ENCODE data around the gene UBE2U.

UBE2U gene, protein sequence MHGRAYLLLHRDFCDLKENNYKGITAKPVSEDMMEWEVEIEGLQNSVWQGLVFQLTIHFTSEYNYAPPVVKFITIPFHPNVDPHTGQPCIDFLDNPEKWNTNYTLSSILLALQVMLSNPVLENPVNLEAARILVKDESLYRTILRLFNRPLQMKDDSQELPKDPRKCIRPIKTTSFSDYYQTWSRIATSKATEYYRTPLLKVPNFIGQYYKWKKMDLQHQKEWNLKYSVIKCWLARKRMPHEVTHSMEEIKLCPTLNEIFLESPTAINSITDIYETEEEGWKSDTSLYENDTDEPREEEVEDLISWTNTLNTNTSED

DNA sequence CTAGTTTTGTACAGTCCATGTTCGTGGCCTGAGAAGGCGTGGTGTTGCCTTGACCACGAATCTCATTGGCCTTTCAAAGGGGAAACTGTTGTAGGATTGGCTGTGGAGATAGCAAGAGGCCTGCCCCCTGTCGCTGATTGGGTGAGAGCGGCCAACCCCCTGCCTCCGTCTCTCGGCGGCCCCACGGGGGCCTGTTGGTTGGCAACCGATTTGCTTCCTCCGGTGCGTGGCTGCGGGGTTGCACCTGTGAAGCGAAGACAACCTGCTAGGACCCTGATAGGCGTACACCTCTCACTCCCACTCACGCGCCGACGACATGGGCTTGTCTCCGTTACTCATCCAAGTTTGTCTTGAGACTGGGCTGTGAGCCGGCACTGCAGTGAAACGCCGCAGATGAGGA lies at the start of gene UBE2U:
Gene UBE2U, plus strand, starts transcription at position 204 of the 400 bp plus-strand sequence. CDS start 428 bp downstream, outside the sequence.
- DNase-seq, result no peak

DNA sequence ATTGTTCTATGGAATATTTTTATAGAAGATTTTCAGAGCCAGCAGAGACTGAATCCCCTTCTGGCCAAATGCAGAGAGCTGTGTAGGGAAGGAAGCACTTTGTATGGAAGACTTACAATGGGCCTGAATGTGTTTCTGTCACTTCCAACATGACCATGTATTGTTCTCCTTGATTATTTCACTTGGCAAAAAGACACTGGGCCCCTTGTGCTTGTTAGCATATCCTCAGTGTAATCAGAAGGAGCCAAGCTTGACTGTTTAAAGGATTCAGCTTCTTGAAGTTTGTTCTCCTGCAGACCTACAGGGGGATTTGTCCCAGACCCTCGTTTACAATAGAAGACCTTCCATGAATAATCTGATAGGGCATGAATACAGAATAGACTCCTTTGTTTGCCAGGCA lies 48.1 kb upstream of the UBE2U start:
- no peak for DNase-seq

DNA sequence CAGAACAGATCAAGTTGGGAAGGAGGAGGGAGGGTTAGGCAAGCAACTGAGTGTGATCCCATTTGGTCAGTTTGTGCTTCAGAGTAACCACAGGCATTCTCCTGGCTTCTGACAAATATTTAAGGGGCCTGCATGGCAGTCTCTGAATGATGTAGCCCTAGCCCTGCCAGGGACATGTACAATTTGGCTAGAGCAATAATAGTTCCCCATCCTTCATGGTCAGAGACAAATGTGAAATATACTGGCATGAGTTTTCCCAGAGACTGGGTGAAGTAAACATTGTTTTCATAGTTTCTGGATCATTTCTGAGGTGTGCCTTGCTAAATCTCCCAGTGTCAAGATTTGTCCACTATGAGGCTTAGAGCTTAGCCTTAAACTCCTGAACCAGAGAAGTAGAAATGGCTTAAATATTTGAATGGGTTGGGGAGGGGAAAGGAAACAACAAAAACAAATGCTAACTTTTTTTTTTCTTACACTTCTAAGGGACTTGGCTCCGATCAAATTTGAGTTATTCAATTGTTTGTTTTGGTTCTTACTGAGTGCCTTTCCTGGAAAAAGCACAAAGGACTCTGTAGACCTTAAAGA lies 42.0 kb upstream of the UBE2U start:
- DNase-seq, result no peak

DNA sequence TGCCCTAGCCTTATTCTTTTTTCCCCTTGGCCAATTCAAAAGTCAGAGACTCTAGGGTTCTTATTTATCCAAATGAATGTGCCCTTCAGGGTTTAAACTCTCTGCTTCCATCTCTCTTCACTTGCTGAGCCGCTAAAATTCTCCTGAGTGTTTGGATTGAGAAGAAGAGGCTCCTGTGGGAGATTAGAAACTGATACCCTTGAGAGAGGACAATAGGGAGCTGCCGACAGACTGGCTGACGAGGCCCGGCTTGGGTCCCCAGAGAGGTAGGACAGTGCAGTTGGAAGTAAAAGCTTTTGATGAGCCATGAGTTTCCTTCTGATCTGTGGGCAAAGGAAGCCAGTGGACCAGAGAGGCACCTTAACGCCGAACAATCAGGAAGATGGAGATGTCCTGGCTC lies 41.3 kb upstream of the UBE2U start:
- no peak for DNase-seq

DNA sequence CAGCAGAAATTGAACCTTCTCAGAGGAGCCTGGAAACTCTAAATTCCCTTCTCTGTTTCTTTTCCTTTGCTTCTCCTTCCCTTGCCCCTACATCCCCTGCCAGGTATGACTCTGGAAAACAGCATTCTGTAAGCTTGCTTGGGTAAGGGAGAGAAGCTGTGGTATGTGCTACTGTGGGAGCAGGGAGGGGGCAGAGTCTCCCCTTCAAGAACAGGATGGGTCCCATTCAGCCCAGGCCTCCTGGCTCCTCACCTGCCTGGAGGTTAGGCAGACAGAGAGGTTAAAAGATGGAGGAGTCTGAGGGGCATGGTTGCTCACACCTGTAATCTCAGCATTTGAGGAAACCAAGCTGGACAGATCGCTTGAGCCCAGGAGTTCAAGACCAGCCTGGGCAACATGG lies 40.6 kb upstream of the UBE2U start:
- no peak for DNase-seq

DNA sequence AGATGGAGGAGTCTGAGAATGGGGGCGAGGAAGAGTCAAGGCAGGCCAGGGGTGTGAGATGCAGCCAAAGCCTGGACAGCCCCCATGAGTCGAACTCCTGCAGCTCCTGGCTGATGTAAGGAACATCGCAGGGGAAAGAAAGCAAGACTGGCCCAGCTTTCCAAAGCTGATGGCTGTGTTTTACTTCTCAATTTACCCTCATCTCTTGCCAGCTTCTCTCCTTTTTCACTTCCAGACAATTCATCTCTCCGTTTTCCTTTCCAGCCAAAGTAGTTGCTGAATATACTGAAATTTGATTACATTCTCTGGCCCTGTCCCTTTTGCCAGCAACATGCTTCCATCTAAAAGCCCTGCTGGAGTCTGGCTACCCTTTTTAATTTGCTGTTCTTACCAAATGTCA lies 40.0 kb upstream of the UBE2U start:
- DNase-seq, result no peak

DNA sequence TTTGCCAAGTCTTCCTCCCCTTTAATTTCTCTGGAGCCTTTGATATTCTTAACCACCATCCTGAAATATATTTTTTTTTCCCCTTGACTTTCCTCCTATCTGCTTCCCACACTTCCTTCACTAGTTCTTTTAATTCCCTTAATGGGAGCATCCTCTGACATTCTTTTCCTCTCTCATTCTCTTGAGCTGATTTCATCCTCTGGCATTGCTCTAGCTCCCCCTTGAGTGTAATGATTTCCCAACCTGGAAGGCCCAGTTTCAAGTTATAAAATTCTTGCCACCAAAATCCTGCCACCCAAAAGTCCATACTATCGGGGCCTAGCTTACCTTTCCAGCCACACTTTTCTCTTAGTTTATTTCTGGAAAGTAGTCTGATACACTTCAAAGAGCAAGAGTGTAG lies 39.5 kb upstream of the UBE2U start:
- DNase-seq, result no peak

DNA sequence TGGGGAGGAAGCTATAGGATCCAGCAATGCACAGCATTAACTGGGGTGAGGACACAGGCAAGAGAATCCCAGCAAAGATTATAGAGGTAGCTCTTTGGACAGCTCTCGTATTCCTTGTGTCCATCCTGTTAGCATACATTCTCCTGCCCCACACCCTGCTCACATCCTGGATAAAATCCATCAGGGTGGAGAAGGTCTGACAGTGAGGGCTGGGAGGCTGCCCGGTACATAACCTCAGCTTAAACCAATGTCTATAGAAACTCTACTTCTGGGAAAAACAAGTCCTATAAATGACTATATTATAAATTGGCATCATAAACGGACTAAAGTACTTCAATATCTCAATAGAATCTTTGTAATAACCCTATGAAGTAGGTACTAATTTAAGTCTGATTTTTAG lies 36.8 kb upstream of the UBE2U start:
- DNase-seq, result no peak

DNA sequence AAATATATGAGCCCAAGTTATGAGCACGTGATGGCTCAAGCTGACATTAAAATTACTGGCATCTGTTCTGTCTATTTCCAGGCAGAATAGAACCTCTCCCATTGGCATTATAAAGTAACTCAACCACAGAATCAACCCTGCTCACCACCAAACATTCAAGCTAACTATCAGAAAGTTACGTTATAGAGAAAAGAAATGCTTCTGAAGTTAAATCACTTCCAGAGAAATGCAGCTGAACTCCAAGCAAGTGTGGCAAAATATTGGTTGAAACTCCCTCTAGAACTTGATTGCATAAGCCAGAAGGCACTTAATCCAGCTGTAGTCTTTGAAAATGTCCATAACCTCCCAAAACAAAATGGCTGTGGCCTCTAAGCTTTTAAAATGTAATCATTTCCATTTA lies 36.2 kb upstream of the UBE2U start:
- no peak for DNase-seq

DNA sequence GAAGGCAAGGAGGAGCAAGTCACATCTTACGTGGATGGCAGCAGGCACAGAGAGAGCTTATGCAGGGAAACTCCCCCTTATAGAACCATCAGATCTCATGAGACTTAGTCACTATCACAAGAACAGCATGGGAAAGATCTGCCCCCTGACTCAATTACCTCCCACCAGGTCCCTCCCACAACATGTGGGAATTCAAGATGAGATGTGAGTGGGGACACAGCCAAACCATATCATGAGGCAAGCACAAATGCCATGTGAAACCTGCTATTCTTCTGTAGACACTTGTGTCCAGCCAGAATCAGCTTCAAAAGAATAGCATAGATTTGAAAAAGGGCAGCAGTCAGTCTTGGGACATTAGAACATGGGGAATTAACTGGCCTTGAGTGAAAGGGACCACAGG lies 32.2 kb upstream of the UBE2U start:
- no peak for DNase-seq

DNA sequence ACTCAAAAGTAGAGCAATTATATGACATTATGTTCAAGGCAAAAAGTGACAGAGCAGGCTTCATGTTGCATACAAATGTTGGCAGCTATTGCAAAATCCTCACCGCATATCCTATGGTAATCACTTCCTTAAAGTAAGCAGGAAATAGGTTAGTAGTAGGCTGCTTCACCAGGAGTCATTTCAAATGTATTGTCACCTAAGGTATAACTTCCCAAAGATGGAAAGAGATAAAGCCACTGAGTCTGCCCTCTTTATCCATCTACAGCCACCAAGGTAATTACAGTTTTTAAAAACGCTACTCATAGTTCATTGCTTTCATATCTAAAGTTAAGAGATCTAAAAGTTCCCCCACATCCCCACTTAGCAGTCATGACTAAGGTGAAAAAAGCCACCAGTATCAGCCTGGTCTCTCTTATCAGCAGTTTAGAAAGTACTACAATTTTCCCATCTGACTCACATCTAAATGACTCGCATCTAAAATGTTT lies 31.6 kb upstream of the UBE2U start:
- DNase-seq, result peak; percentile 22

DNA sequence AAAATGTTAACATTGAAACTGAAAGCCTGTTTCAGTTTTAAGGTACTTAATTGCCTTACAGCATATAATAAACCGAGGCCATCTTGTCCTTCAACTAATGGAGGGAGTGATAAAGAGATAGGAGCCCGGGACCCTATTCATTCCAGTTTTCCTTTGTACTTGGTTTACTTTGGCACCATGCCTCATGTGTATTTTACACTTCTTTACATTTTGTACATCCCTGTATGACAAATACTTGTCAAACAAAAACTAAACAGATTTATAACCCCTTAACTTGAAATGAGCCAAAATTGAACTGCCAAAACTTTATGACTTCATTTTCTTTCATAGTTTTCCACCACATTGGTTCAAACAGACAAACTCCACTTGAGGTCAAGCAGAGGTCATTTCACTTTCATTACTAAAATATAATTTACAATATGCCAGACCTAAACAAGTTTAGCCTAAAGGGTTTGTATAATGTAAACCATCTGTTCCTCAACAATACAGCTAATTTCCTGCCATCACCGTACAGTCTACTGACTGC lies 30.9 kb upstream of the UBE2U start:
- DNase-seq, result no peak

DNA sequence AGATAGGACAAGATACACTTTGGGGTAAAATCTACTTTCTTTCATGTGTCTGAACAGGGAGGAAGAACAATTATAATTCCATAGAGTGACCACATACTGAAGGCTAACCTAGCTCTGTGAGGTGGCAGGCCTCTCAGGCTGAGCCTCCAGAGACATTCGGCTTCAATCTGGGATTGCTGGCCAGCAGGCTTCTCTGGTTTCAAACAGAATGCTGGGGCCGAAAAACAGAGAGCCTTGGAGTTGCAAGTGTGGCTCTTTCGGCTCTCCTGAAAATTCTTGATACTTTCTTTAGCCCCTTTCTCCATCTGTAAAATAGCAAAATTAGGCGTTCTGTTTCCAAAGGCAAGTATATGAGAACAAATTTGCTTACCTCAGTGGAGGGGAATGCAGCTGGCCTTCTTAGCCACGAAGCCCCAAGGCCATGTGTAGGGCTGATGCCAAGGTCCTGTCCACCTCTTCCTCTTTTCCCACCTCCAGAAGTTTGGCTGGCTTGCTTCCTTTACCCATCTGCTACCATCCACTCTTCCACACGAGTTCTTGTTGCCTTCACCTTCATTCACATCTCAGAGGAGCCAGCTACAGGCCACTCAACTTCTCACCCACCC lies 30.0 kb upstream of the UBE2U start:
- DNase-seq, result no peak

DNA sequence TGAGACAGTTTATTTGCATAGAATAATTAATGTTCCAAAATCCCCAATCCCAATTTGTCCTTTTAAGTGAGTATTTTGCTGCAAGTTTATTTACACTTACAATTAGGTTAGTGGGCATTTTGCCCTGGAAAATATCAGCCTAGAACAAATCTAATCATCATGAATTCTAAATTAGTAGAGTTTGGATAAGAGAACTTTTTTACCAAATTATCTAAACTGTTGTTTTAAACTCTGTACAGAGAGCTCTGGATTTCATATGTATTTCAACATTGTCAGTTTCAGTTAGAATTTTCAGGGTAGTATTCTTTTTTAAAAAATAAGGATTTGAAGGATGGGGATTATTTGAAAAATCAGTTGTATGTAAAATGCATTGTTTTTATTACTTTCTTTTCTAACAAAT lies 27.8 kb upstream of the UBE2U start:
- DNase-seq, result no peak

DNA sequence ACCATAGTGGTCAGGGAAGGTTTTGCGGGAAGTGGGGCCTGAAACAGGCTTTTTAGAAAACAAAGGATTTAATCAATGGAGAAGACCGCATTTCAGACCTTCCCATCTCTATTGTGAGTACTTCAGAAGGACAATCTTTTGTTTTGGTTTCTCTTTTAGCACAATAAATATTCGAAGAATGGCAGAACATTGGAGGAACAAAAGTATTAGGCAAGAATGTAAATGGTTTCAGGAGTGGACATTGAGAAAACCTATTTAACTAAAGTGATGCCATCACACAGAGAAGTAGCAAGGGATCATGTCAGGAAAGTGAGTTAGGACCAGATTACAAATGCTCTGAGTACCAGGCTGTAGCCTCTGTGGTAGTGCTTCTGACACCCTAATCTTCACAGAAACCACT lies 26.8 kb upstream of the UBE2U start:
- no peak for DNase-seq

DNA sequence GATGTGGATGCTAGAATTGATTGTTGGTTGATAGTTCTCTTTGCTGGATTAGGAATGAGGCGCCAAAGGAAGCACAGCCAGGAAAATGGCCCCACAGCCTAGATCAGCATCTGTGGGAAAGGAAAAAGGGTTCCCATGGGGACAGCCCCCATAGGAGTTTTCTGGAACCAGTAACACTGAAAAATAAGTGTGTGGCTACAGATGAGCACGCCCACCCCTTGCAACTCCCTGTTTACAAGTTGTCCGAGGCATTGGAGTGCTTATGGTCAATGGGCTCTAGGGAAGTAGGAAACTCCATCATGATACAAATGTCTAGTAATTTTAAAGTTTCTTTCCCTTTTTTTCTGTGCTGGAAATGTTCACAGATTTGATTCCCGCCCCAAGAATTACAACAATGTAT lies 23.8 kb upstream of the UBE2U start:
- DNase-seq, result no peak

DNA sequence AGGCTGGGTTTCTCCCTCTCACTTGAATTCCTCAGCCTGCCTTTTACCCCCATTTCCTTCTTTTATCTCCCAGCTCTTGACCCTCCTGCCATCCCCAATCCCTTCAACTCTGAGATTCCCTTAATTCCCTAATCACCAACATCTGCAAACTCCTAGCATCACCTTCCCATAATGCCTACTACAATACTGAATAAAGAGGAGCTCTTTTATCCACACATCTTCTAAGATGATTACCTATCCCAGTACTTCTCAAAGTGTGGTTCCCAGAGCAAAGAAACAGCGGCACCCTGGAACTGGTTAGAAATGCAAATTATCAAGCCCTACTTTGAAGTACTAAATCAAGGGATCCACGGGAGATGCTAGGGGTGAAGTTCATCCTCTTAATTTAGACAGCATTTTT lies 21.2 kb upstream of the UBE2U start:
- DNase-seq, result no peak

DNA sequence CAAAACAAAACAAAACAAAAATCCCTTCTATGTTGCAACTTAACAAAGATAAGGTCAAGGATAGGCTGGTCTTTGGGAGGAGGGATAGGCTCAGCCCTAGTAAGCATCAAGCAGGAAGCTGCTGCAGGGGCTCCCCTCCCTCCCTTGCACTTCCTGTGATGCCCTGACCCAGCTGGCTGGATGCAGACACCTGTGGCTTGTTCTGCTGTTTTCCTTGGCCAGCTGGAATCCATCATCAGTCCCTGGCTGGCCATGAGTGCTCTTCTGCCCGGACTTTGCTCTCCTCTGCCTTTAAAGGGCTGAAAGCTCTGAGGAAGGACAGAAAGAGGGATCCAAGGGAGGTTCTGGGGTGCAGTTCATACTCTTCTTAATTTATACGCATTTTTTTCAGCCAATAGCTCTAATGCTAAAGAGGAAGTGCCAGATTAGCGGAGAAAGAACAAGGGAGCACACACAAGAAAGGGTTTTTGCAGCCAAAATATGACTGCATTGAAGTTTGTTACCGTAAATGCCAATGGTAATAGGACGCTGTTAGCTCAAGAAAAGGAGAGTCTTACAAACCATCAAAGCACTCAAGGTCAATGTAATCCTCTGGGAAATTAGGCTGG lies 19.9 kb upstream of the UBE2U start:
- DNase-seq, result no peak

DNA sequence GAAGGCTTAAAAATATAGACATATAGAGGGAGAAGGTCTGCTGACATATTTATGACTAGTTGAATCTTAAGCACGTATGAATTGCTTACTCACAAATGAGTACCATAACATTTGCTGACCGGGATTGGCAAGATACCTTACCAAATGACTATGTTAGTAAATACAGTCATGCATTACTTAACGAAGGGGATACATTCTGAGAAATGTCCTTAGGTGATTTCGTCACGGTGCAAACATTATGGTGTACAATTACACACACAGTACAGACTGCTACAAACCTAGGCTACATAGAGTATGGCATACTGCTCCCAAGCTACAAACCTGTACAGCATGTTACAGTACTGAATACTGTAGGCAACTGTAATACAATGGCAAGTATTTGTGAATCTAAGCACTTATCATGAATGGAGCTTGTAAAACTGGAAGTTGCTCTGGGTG lies 19.4 kb upstream of the UBE2U start:
- DNase-seq, result no peak

DNA sequence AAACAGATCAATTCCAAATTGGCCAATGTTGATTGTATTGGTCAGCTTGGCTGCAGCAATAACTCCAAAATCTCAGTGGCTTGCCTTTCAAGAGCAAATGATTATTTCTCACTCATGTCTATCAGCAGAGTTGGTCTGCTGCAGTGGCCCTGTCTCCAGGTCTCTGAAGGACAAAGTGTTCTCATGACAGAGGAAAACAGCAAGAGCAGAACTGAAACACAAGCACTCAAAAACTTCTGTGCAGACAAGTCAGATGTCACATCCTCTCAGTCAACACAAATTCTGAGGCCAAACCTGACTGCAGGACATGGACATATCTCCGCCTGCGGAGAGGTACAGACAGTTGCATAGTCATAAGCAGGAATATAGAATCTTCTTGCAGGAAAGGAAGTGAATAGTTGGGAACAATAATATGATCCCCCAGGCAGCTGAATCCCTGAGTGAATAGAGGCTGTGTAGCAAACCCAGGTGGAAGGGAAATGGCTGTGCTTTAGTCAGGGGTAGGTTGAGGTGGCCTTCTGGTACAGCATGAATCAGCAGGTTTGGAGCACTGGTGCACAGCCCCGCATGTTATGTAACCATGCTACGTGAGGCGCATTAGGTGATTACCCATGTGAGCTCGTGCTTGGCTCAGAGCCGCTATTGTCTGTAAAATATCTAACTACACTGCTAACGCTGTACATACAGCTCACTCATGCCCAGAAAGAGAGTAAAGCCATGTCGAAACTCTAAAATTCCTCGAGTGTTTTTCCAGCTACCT lies 17.1 kb upstream of the UBE2U start:
- no peak for DNase-seq

DNA sequence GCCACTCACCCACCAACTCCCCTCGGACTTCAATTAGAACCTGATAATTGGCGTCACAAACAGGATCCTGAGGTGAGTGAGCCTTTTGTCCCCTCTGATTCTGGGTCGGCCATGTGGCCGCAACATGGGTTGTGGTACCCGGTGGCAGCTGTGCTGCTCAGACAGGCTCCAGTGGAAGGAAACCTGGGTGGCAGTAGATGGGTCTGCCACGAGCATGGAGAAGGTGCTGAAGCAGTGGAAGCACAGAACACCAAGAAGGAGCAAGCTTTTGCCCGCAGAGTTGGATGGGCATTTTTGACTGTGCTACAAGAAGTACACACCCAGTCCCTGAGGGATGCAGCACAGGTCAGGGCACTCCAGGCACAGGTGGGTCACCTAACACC lies 16.5 kb upstream of the UBE2U start:
- no peak for DNase-seq

DNA sequence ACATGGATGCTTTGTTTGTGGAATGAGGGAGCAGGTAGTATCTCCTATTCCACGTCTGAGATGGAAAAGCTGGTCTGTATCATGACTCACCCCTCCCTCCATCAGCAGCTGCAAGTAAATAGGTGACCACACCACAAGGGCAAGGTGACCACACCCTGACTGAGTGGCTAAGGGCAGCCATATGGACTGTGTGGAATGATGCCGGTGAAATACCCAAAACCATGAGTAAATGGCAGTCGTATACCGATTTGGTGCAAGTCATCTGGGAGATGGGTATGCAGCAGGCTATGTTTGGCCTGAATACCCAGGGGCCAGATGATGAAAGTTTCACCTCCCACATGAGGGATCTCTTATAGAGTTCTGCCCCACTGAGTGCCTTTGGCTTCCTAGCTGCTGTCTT lies 15.8 kb upstream of the UBE2U start:
- no peak for DNase-seq

DNA sequence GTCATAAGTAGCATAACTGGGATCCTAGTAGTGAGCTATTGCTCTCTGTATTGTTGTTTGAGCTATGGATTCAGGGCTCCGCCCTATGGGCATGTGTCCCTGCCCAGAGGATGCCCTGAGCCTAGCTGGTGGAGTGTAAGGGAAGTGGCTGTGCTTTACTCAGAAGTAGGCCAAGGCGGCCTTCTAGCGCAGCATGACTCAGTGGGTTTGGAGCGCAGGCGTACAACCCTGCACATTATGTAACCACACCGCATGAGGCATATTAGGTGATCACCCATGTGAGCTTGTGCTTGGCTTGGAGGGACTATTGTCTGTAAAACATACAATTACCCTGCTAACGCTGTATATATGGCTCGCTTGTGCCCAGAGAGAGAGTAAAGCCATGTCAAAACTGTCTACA lies 11.1 kb upstream of the UBE2U start:
- DNase-seq, result no peak
